Fibroblast of villous mesenchyme (primary cell): Measurements from ENCODE around the gene HTR5A. TPM values are rescaled to one million over a fixed set of nuclear protein-coding genes. Genes with fewer than 3 reads are reported as not detected.

Experiments
- DNase-seq: peaks from one replicate; pipeline ENCODE4 v3.0.0-alpha.2; 2010; ENCODE audit warnings: low read depth
- H3K4me3 ChIP-seq: 2 replicates; pipeline ENCODE4 v1.5.1; 2011; ENCODE audit warnings: low read depth, mild to moderate bottlenecking, low read length
- CTCF ChIP-seq: IDR thresholded peaks from 2 replicates; pipeline ENCODE4 v1.5.1; 2012; ENCODE audit warnings: low read depth, mild to moderate bottlenecking, low read length; ENCODE audit not compliant: insufficient read depth
- total RNA-seq: library from RNA; depleted of rRNA; stranded (reverse); fragments of >200 nt; gene quantifications from 2 replicates; pipeline ENCODE4 v1.2.3, GENCODE V29; 2012

HTR5A gene
- total RNA-seq, 1 donor = not detected

GRCh38 chr7:155119801-155120382 lies 49.8 kb downstream of the HTR5A start:
- no peak for DNase-seq
- H3K4me3 ChIP-seq = no peak overlapping the region
- TF ChIP-seq CTCF = no peak

GRCh38 chr7:155120460-155120859 lies 50.3 kb downstream of the HTR5A start:
- no peak overlapping the region for H3K4me3 ChIP-seq
- no peak for TF ChIP-seq CTCF
- DNase-seq = no peak

- TF ChIP-seq CTCF = no peak
These were observed 52.7 kb downstream of the HTR5A start for GRCh38 chr7:155122831-155123230.

GRCh38 chr7:155123413-155123812 lies 53.3 kb downstream of the HTR5A start:
- DNase-seq = no peak
- no peak for TF ChIP-seq CTCF
- H3K4me3 ChIP-seq = no peak overlapping the region

More at GRCh38 chr7:155122831-155123230, 52.7 kb downstream of the HTR5A start:
- no peak for DNase-seq
- no peak overlapping the region for H3K4me3 ChIP-seq

GRCh38 chr7:155124706-155125105 lies 54.6 kb downstream of the HTR5A start:
- H3K4me3 ChIP-seq = no peak overlapping the region
- TF ChIP-seq CTCF = no peak
- DNase-seq = no peak

- no peak for TF ChIP-seq CTCF
- no peak overlapping the region for H3K4me3 ChIP-seq
- DNase-seq = no peak
These were observed 59.1 kb downstream of the HTR5A start for GRCh38 chr7:155129186-155129585.

GRCh38 chr7:155129789-155130188 lies 59.7 kb downstream of the HTR5A start:
- no peak overlapping the region for H3K4me3 ChIP-seq
- no peak for TF ChIP-seq CTCF
- no peak for DNase-seq
